Testis (tissue), 2 donors: ENCODE results near the gene UBA5.

Experiments
- POLR2A ChIP-seq: fragments of 450-650 bp; IDR thresholded peaks from one replicate; pipeline ENCODE4 v1.6.1; 2017; ENCODE audit warnings: antibody characterized with exemption, mild to moderate bottlenecking, moderate library complexity
- TF ChIP-seq, protein P1 (sequence below), 3 experiments: fragments of 450-650 bp in 2 of 3; fragments of 200-600 bp in 1 of 3; sonication (generic) in 1 of 3; IDR thresholded peaks; one replicate each; pipeline ENCODE4 v1.5.1; 2016 to 2019; ENCODE audit warnings: antibody characterized with exemption in 3 of 3, mild to moderate bottlenecking in 2 of 3, moderate library complexity in 1 of 3

DNA sequence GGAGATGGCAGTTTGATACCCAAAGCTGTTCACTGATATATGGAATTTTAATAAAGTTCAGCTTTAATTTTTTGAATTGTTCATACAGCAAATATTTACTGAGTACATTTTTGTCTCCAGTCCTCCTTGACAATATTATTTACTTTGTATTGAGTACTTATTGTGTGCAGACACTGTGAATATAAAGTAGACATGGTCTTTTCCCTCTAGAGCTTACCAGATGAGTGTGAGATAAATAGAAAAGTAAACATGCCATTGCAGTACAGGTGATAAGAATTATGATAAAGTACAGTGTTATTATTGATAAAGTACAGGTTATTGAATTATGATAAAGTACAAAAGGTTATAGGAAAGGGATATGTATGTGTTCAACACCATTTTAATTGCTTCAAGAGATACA, 2.1 kb downstream of the UBA5 start:
- TF ChIP-seq, protein P1, sequence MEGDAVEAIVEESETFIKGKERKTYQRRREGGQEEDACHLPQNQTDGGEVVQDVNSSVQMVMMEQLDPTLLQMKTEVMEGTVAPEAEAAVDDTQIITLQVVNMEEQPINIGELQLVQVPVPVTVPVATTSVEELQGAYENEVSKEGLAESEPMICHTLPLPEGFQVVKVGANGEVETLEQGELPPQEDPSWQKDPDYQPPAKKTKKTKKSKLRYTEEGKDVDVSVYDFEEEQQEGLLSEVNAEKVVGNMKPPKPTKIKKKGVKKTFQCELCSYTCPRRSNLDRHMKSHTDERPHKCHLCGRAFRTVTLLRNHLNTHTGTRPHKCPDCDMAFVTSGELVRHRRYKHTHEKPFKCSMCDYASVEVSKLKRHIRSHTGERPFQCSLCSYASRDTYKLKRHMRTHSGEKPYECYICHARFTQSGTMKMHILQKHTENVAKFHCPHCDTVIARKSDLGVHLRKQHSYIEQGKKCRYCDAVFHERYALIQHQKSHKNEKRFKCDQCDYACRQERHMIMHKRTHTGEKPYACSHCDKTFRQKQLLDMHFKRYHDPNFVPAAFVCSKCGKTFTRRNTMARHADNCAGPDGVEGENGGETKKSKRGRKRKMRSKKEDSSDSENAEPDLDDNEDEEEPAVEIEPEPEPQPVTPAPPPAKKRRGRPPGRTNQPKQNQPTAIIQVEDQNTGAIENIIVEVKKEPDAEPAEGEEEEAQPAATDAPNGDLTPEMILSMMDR (IDR thresholded peaks at IDR 0.05): no peak
- no peak for TF ChIP-seq POLR2A
